ENCODE measurements around the gene PDCL2. TPM values are rescaled to one million over a fixed set of nuclear protein-coding genes. Genes with fewer than 3 reads are reported as not detected.
"Not testable (repeated sequence)": the region's sequence is repeated elsewhere in the genome, so short reads cannot be mapped to it uniquely, and the experiment has no call there.

PDCL2 gene
- total RNA-seq, 1 experiment from 2014 or later: not detected

- intact Hi-C loops (cut with micrococcal nuclease; ENCODE audit: unreplicated experiment): no loop called here
- CTCF ChIA-PET: interaction anchor here (0.5 kb wide), 1 partner anchor 106 kb away, joined by 3 read pairs; no protein-coding TSS in a partner anchor
- Histone ChIP-seq H3K79me2 (ENCODE audit: low read depth) (no peaks in the 10 kb centered on the region), H4K20me1 (ENCODE audit: insufficient read depth) (no peaks in the 10 kb centered on the region), H3K4me2 (no peak overlapping the region), H3K27ac (no peak overlapping the region), H3K9me3 (ENCODE audit: insufficient read depth, low read depth) (no peaks in the 10 kb centered on the region; the same call in 1 of the 2 replicates), H3K27me3 (ENCODE audit: insufficient read depth, low read depth) (no peaks in the 10 kb centered on the region), H3K36me3 (ENCODE audit: low read depth) (no peaks in the 10 kb centered on the region), H3K4me3 (no peak overlapping the region), H3K4me1 (replicated peaks; ENCODE audit: insufficient read depth) (peaks cover 8% of the 10 kb centered on the region), H2AFZ (no peak overlapping the region), H3F3A (ENCODE audit: insufficient read depth, low read depth) (peaks cover 13% of the 10 kb centered on the region), H3K9me2 (ENCODE audit: insufficient read depth) (no peaks in the 10 kb centered on the region)
- no TSS peak for BruUV-seq (replicated peaks)
- POLR2A ChIA-PET (ENCODE audit: unreplicated experiment): no interaction called here
- TF ChIP-seq CTCF (conservative IDR thresholded peaks at IDR 0.05): peak; percentile 62
- TF ChIP-seq EZH2 (IDR thresholded peaks at IDR 0.05; ENCODE audit: low read depth): no peak
- no peak for DNase-seq
Measured at GRCh38 chr4:55554453-55555030, 37.5 kb downstream of the PDCL2 start.

GRCh38 chr4:55553441-55554201 is 38.4 kb downstream of the PDCL2 start:
- H3K9me2 ChIP-seq (ENCODE audit: insufficient read depth): no peaks in the 10 kb centered on the region
- H3K36me3 ChIP-seq (ENCODE audit: low read depth): no peaks in the 10 kb centered on the region
- no peaks in the 10 kb centered on the region; the same call in 1 of the 2 replicates for H3K9me3 ChIP-seq (ENCODE audit: insufficient read depth, low read depth)
- DNase-seq: peak in 1 of 2 experiments; percentile 11
- no peak overlapping the region for H3K4me2 ChIP-seq
- ChIA-PET CTCF (no interaction called here), POLR2A (ENCODE audit: unreplicated experiment) (no interaction called here)
- peaks cover 19% of the 10 kb centered on the region for H3F3A ChIP-seq (ENCODE audit: insufficient read depth, low read depth)
- H3K4me3 ChIP-seq: no peak overlapping the region
- no peaks in the 10 kb centered on the region for H3K27me3 ChIP-seq (ENCODE audit: insufficient read depth, low read depth)
- no peaks in the 10 kb centered on the region for H4K20me1 ChIP-seq (ENCODE audit: insufficient read depth)
- TF ChIP-seq EZH2 (IDR thresholded peaks at IDR 0.05; ENCODE audit: low read depth): no peak
- no peak for TF ChIP-seq CTCF (conservative IDR thresholded peaks at IDR 0.05)
- no peak overlapping the region for H3K27ac ChIP-seq
- H2AFZ ChIP-seq: no peak overlapping the region
- BruUV-seq (replicated peaks): TSS peak; percentile 31
- H3K4me1 ChIP-seq (replicated peaks; ENCODE audit: insufficient read depth): peaks cover 12% of the 10 kb centered on the region
- intact Hi-C loops (cut with micrococcal nuclease; ENCODE audit: unreplicated experiment): loop anchor here (2.0 kb wide), 1 partner anchor 55 kb away; no protein-coding TSS in a partner anchor
- H3K79me2 ChIP-seq (ENCODE audit: low read depth): no peaks in the 10 kb centered on the region

GRCh38 chr4:55551964-55552363 is 40.1 kb downstream of the PDCL2 start:
- H3K27me3 ChIP-seq (ENCODE audit: insufficient read depth, low read depth); H3K79me2 ChIP-seq (ENCODE audit: low read depth); H3K27ac ChIP-seq; CTCF ChIA-PET; H2AFZ ChIP-seq; BruUV-seq (replicated peaks); H3K9me2 ChIP-seq (ENCODE audit: insufficient read depth); H3K4me2 ChIP-seq; H3K4me3 ChIP-seq; H3K36me3 ChIP-seq (ENCODE audit: low read depth); POLR2A ChIA-PET (ENCODE audit: unreplicated experiment); DNase-seq; H4K20me1 ChIP-seq (ENCODE audit: insufficient read depth); H3K9me3 ChIP-seq (ENCODE audit: insufficient read depth, low read depth): not testable (repeated sequence)
- intact Hi-C loops (cut with micrococcal nuclease; ENCODE audit: unreplicated experiment): loop anchor here (2.0 kb wide), 1 partner anchor 57 kb away; no protein-coding TSS in a partner anchor
- Histone ChIP-seq H3K4me1 (replicated peaks; ENCODE audit: insufficient read depth) (peaks cover 26% of the 10 kb centered on the region), H3F3A (ENCODE audit: insufficient read depth, low read depth) (peaks cover 31% of the 10 kb centered on the region)

Data from PC-9 (cell line).